Urinary bladder (tissue), 4 donors: ENCODE measurements around the gene RUNX1. TPM values are rescaled to one million over a fixed set of nuclear protein-coding genes. Genes with fewer than 3 reads are reported as not detected.
A peak's percentile ranks its signal among the peaks of the same experiment; 100 is the strongest.

Source experiments
- DNase-seq: peaks from one replicate; pipeline ENCODE4 v3.0.0-alpha.2; 2015; ENCODE audit errors: extremely low spot score
- H3K27ac ChIP-seq: one replicate; pipeline ENCODE4 v1.5.1; 2013; ENCODE audit warnings: low read depth, mild to moderate bottlenecking, moderate library complexity
- H3K36me3 ChIP-seq: one replicate; pipeline ENCODE4 v1.6.1; 2013; ENCODE audit warnings: mild to moderate bottlenecking, moderate library complexity; ENCODE audit not compliant: insufficient read depth
- H3K4me1 ChIP-seq: one replicate; pipeline ENCODE4 v1.6.1; 2013; ENCODE audit warnings: mild to moderate bottlenecking, moderate library complexity; ENCODE audit not compliant: insufficient read depth
- H3K4me3 ChIP-seq: one replicate; pipeline ENCODE4 v1.5.1; 2013; ENCODE audit warnings: low read depth, low read length
- WGBS: extraction: QIAGEN DNeasy Blood & Tissue Kit; methylation state at CpG from one replicate; pipeline ENCODE4 v1.1.7; 2013; 5-methylcytosine and 5-hydroxymethylcytosine counted together
- polyA plus RNA-seq: library from polyadenylated mRNA; stranded (reverse); fragments of 200-250 nt; gene quantifications from one replicate; pipeline ENCODE4 v1.2.3, GENCODE V29; 2013
- total RNA-seq: library from RNA; depleted of rRNA; stranded (reverse); fragments of >200 nt; gene quantifications from one replicate; pipeline ENCODE4 v1.2.3, GENCODE V29; 2014
- donor health status: healthy with polysubstance abuse.
- donor health status: healthy.

The RUNX1 gene
- total and polyA plus RNA-seq, 2 donors, result 6.6 to 15.6 TPM

DNA sequence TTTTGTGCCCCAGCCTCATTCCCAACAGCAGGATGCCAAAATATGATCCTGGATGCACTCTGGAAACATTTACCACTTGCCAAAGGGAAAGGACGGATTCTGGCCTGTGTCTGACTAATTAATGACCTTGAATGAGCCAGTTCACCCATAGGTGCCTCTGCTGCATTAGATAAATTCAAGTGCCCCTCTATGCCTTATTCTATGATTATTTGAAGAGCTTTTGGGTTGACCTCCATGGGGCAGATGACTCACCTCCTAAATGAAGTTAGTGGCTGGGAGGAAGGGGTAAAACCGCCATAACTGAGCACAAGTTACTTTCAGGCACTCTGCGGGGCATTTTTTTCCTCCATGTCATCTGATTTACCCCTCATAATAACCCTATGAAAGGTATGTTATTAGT, 282.2 kb downstream of the RUNX1 start:
- 89% methylated on average over 3 of the region's 3 CpGs for WGBS
- no peak for DNase-seq
- Histone ChIP-seq H3K4me3 (no peak overlapping the region), H3K27ac (no peak overlapping the region), H3K4me1 (no peaks in the 10 kb centered on the region), H3K36me3 (no peaks in the 10 kb centered on the region)

DNA sequence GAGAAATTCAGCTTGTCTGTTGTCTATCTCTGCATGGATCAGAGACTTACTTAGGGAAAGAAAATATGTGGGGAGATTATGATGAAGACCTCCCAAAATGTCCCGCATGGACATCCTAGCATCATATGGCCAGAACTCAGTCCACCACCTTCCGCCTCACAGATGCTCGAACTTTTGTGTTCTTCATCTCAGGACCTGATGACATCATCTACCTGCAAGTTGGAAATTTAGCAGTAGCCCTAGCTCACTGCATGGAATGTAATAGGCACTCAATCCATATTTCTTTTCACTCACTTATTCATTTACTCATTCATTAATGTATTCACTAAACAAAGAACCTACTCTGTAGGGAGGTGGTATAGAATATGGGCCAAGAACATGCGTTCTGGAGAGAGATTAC, 283.5 kb downstream of the RUNX1 start:
- no peak for DNase-seq
- no peaks in the 10 kb centered on the region for H3K36me3 ChIP-seq
- WGBS, result 94% methylated on average over 4 of the region's 4 CpGs
- H3K4me1 ChIP-seq, result no peaks in the 10 kb centered on the region
- no peak overlapping the region for H3K27ac ChIP-seq
- no peak overlapping the region for H3K4me3 ChIP-seq

GRCh38 chr21:34764715-34765284, 284.3 kb downstream of the RUNX1 start:
- DNase-seq, result no peak
- WGBS, result 80% methylated on average over 3 of the region's 3 CpGs
- Histone ChIP-seq H3K27ac (no peak overlapping the region), H3K36me3 (no peaks in the 10 kb centered on the region), H3K4me1 (no peaks in the 10 kb centered on the region), H3K4me3 (no peak overlapping the region)

DNA sequence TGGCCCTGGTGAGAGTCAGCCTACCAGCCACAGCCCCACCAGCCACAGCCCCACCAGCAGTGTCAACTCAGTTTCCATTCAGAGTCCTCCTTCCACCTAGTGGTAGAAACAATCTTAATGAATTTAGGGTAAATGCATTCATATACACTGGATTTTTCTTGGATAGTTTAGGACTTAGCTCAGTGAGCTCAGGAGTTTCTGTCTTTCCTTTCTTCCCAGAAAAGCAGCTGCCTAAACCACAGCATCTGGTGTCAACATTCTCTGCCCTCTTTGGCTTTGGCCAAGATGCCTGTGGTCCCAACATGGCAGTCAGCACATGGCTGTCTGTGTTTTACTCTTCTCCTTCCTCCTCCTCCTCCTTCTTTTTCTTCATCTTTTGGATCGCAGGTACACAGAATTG, 286.3 kb downstream of the RUNX1 start:
- WGBS, result 94% methylated on average over 1 of the region's 1 CpG
- H3K27ac ChIP-seq, result no peak overlapping the region
- no peak overlapping the region for H3K4me3 ChIP-seq
- DNase-seq, result no peak
- no peaks in the 10 kb centered on the region for H3K36me3 ChIP-seq
- no peaks in the 10 kb centered on the region for H3K4me1 ChIP-seq

DNA sequence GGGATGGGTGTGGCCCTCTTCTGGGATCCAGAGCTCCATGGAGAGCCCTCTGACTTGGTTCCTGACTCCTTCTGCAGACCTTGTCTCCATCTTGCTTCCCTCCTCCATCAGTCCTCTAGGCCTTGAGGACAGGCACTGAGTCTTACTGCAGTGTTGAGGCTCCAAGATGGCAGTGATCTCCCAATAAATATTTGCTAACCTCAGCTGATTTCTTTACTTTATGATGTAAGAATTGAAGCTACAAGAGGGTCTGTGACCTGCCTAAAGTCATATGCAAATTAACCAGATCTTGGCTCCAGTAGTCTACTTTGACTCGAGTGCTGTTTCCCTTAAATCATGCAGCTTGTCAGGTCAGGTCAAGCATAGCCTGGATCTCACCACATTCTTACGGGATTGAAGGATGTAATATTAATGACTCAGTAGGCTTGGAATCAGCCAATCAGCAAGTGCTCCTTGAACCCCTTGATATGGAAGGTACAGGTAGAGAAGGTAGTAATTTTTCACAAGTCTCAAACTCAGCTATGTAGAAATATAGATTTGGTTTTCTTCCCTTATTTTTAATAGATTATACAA, 287.3 kb downstream of the RUNX1 start:
- Histone ChIP-seq H3K4me3 (no peak overlapping the region), H3K27ac (no peak overlapping the region), H3K4me1 (no peaks in the 10 kb centered on the region), H3K36me3 (no peaks in the 10 kb centered on the region)
- WGBS, result 62% methylated on average over 2 of the region's 2 CpGs
- no peak for DNase-seq

- 84% methylated on average over 19 of the region's 19 CpGs for WGBS
These were observed 294.1 kb downstream of the RUNX1 start for GRCh38 chr21:34754690-34755647.

DNA sequence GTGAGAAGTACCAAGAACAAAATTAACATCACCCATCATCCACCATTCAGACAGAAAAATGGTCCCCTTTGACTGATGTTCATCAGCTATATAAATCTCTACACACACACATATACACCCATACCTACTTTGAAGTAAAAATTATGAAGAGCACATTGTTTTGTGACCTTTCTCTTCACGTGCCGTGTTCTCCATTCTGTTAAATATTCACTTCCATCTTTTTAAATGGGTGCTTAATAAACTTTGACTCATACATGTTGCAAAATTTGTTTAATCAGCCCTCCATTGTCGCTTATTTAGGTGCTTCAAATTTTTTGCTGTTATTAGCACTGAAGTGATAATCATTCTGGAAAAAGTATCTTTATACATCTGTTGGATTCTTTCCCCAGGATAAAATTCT, 300.2 kb downstream of the RUNX1 start:
- H3K4me1 ChIP-seq, result no peaks in the 10 kb centered on the region
- H3K36me3 ChIP-seq, result no peaks in the 10 kb centered on the region
- no peak overlapping the region for H3K27ac ChIP-seq
- H3K4me3 ChIP-seq, result no peak overlapping the region
- DNase-seq, result no peak
- WGBS, result 83% methylated on average over 3 of the region's 3 CpGs

More at GRCh38 chr21:34754690-34755647, 294.1 kb downstream of the RUNX1 start:
- DNase-seq, result no peak
- no peaks in the 10 kb centered on the region for H3K36me3 ChIP-seq
- H3K4me3 ChIP-seq, result no peak overlapping the region
- H3K4me1 ChIP-seq, result no peaks in the 10 kb centered on the region
- H3K27ac ChIP-seq, result no peak overlapping the region

DNA sequence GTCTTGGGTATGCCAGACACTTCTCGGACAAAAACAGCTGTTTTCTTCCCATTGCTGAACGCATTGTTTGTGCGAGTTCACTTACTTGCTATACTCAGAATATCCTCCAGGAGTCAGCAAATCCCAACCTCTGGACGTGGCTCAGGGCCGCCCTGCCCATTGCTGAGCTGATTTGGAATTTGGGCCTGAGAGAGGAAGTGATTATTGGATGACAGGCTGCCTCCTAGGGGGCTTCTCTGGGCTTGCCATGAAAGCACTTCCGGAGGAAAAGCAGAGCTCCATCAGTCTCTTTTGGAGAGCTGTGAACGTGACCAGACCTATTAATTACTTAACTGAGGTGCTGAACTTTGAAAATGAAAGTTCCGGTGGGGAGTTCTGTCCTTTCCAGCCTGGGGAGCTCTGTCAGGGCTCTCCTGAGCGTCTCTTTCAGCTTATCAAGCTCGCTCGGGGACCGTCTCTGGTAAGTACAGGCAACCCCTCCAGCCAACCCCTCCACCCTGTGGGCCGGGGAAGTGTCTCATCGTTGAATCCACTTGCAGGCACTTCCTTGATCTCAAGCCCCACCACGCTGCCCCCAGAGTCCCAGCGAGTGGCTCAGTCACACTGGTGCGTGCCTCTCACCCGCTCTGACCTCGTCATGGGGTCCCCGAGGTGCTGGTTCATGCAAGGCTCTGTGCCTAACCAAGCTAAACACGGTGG, 303.4 kb downstream of the RUNX1 start:
- WGBS, result 52% methylated on average over 21 of the region's 21 CpGs

GRCh38 chr21:34744801-34745200, 304.3 kb downstream of the RUNX1 start:
- no peaks in the 10 kb centered on the region for H3K4me1 ChIP-seq
- no peak for DNase-seq
- no peak overlapping the region for H3K27ac ChIP-seq
- no peaks in the 10 kb centered on the region for H3K36me3 ChIP-seq
- no peak overlapping the region for H3K4me3 ChIP-seq
- 28% methylated on average over 3 of the region's 3 CpGs for WGBS

More for the DNA sequence above, 303.4 kb downstream of the RUNX1 start:
- H3K36me3 ChIP-seq, result no peaks in the 10 kb centered on the region
- H3K4me3 ChIP-seq, result no peak overlapping the region
- H3K4me1 ChIP-seq, result no peaks in the 10 kb centered on the region
- no peak overlapping the region for H3K27ac ChIP-seq
- DNase-seq, result peak; percentile 54

DNA sequence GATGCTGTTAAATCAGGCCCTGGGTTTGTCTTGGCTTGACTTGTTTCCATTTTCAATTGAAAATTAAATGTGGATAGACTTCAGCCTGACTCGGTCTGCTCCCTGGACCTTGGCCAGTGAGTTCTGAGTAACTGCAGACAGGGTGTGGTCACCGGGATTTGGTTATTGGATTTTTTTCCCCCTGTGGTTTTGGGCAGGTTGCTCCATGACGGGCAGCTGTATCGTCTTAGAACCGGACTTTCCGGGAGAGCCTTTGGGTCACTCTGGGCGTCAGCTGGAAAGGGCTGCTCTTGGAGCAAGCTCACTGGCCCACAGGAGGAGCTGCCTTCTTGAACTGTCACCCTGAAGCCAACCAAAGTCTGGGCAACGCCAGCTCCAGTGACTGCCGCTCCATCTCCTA, 305.3 kb downstream of the RUNX1 start:
- H3K4me3 ChIP-seq, result no peak overlapping the region
- 53% methylated on average over 9 of the region's 9 CpGs for whole genome bisulfite sequencing
- no peak for DNase-seq
- H3K36me3 ChIP-seq, result no peaks in the 10 kb centered on the region
- H3K4me1 ChIP-seq, result no peaks in the 10 kb centered on the region
- no peak overlapping the region for H3K27ac ChIP-seq

- Histone ChIP-seq H3K4me3 (no peak overlapping the region), H3K36me3 (no peaks in the 10 kb centered on the region), H3K4me1 (no peaks in the 10 kb centered on the region), H3K27ac (no peak overlapping the region)
- no peak for DNase-seq
- 88% methylated on average over 9 of the region's 9 CpGs for WGBS
These were observed 305.8 kb downstream of the RUNX1 start for GRCh38 chr21:34743285-34743684.

GRCh38 chr21:34740198-34740597, 308.9 kb downstream of the RUNX1 start:
- Histone ChIP-seq H3K36me3 (no peaks in the 10 kb centered on the region), H3K4me3 (no peak overlapping the region), H3K27ac (no peak overlapping the region), H3K4me1 (no peaks in the 10 kb centered on the region)
- no peak for DNase-seq
- WGBS, result 87% methylated on average over 1 of the region's 1 CpG
